SK-N-SH (cell line): ENCODE measurements around the gene TUBGCP3. TPM values are rescaled to one million over a fixed set of nuclear protein-coding genes. Genes with fewer than 3 reads are reported as not detected.

Experiments used
- CTCF ChIA-PET: fragments of 300-600, 350-600 bp; formaldehyde crosslinking; extraction: SDS; loops from one replicate; lab custom pipeline; 2021; lab: Yijun Ruan, JAX
- POLR2A ChIA-PET: fragments of 350-600 bp; sonication (Branson Sonifier 250); formaldehyde crosslinking; extraction: SDS; loops from one replicate; lab custom pipeline; 2020; ENCODE audit warnings: antibody characterized with exemption, inconsistent platforms; lab: Yijun Ruan, JAX
- DNase-seq: peaks from one replicate; pipeline ENCODE4 v3.0.0; 2012
- H2AFZ ChIP-seq: fragments of 200-600 bp; sonication (generic); 2 replicates; pipeline ENCODE4 v1.8.1; 2016; ENCODE audit warnings: antibody characterized with exemption, mild to moderate bottlenecking, low read depth
- H3F3A ChIP-seq: fragments of 200-600 bp; sonication (generic); replicated peaks from 2 replicates; pipeline ENCODE3; 2016; ENCODE audit warnings: antibody characterized with exemption, mild to moderate bottlenecking; ENCODE audit not compliant: insufficient read depth
- H3K27ac ChIP-seq, 2 experiments: fragments of 200-500 bp in 1 of 2; fragments of 200-600 bp in 1 of 2; sonication (Bioruptor generic) in 1 of 2; sonication (generic), shearing (Covaris generic) in 1 of 2; 2 replicates each; pipeline versions ENCODE4 v1.5.1 to v1.6.1; 2014 to 2016; ENCODE audit warnings: low read depth in 2 of 2, inconsistent platforms in 1 of 2, low read length in 1 of 2, mild to moderate bottlenecking in 1 of 2, mixed read lengths in 1 of 2
- H3K27me3 ChIP-seq: fragments of 200-600 bp; sonication (generic), shearing (Covaris generic); 2 replicates; pipeline ENCODE4 v1.6.1; 2016; ENCODE audit warnings: mixed run types; ENCODE audit not compliant: insufficient read depth
- H3K36me3 ChIP-seq, 2 experiments: fragments of 200-500 bp in 1 of 2; fragments of 200-600 bp in 1 of 2; sonication (Bioruptor generic) in 1 of 2; sonication (generic) in 1 of 2; replicated peaks in 1 of 2; 2 replicates each; pipeline versions ENCODE3 to v1.5.1; 2014 to 2016; ENCODE audit warnings: low read length in 1 of 2, mild to moderate bottlenecking in 1 of 2; ENCODE audit not compliant: insufficient read depth in 2 of 2, control insufficient read depth in 1 of 2
- H3K4me1 ChIP-seq, 2 experiments: fragments of 200-500 bp in 1 of 2; fragments of 200-600 bp in 1 of 2; sonication (Bioruptor generic) in 1 of 2; sonication (generic), shearing (Covaris generic) in 1 of 2; 2 replicates each; pipeline versions ENCODE4 v1.5.1 to v1.6.1; 2014 to 2016; ENCODE audit warnings: low read depth in 1 of 2, low read length in 1 of 2, mixed run types in 1 of 2; ENCODE audit not compliant: insufficient read depth in 2 of 2, control insufficient read depth in 1 of 2
- H3K4me2 ChIP-seq: fragments of 200-600 bp; sonication (generic), shearing (Covaris generic); 2 replicates; pipeline ENCODE4 v1.6.1; 2017; ENCODE audit warnings: mixed run types
- H3K4me3 ChIP-seq, 2 experiments: fragments of 200-500 bp in 1 of 2; fragments of 200-600 bp in 1 of 2; sonication (Bioruptor generic) in 1 of 2; sonication (generic), shearing (Covaris generic) in 1 of 2; 2 replicates each; pipeline versions ENCODE4 v1.5.1 to v1.8.1; 2014 to 2016; ENCODE audit warnings: low read depth in 2 of 2, inconsistent platforms in 1 of 2, low read length in 1 of 2, mild to moderate bottlenecking in 1 of 2, mixed read lengths in 1 of 2, moderate library complexity in 1 of 2
- H3K79me2 ChIP-seq: fragments of 200-600 bp; sonication (generic); 2 replicates; pipeline ENCODE4 v1.8.1; 2017; ENCODE audit warnings: mild to moderate bottlenecking; ENCODE audit not compliant: insufficient read depth
- H3K9ac ChIP-seq: fragments of 200-600 bp; sonication (generic); 2 replicates; pipeline ENCODE4 v1.6.1; 2017; ENCODE audit warnings: mixed run types
- H3K9me2 ChIP-seq: fragments of 200-600 bp; sonication (generic); 2 replicates; pipeline ENCODE4 v1.6.1; 2017; ENCODE audit warnings: mixed run types
- H3K9me3 ChIP-seq: fragments of 200-600 bp; sonication (generic); 2 replicates; pipeline ENCODE4 v1.6.1; 2017; ENCODE audit warnings: mixed run types, mild to moderate bottlenecking, moderate library complexity
- H4K20me1 ChIP-seq: fragments of 200-600 bp; sonication (generic); 2 replicates; pipeline ENCODE4 v1.6.1; 2017; ENCODE audit warnings: mild to moderate bottlenecking, mixed run types; ENCODE audit not compliant: insufficient read depth
- ELF1 ChIP-seq: IDR thresholded peaks from 2 replicates; pipeline ENCODE4 v1.4.0; 2012
- FOXJ3 ChIP-seq: sonication (generic); formaldehyde crosslinking; IDR thresholded peaks from 2 replicates; pipeline ENCODE4 v1.5.1; 2020; ENCODE audit warnings: mild to moderate bottlenecking, missing genetic modification reagents
- FOXM1 ChIP-seq: IDR thresholded peaks from 2 replicates; pipeline ENCODE4 v1.4.0; 2012; ENCODE audit warnings: low read depth, mild to moderate bottlenecking
- PBX3 ChIP-seq: IDR thresholded peaks from 2 replicates; pipeline ENCODE4; 2012
- POLR2AphosphoS5 ChIP-seq: IDR thresholded peaks from 2 replicates; pipeline ENCODE4 v1.6.1; 2012; ENCODE audit warnings: low read depth, low read length
- SIN3A ChIP-seq: IDR thresholded peaks from 2 replicates; pipeline ENCODE4 v1.6.1; 2012; ENCODE audit warnings: low read depth, mild to moderate bottlenecking, low read length, moderate library complexity, borderline replicate concordance
- TAF1 ChIP-seq: IDR thresholded peaks from 2 replicates; pipeline ENCODE4 v1.6.1; 2012; ENCODE audit warnings: low read depth, mild to moderate bottlenecking, low read length, moderate library complexity, borderline replicate concordance
- USF2 ChIP-seq: fragments of 150-350 bp; IDR thresholded peaks from 2 replicates; pipeline ENCODE4 v1.6.1; 2017; ENCODE audit warnings: antibody characterized with exemption, low read length, low read depth, borderline replicate concordance
- YY1 ChIP-seq: IDR thresholded peaks from 2 replicates; pipeline ENCODE4 v1.4.0; 2012; ENCODE audit warnings: low read depth, mild to moderate bottlenecking
- WGBS: methylation state at CpG from one replicate; pipeline ENCODE4 v1.1.6; 2017; ENCODE audit warnings: low lambda C conversion rate; 5-methylcytosine and 5-hydroxymethylcytosine counted together
- polyA plus RNA-seq, 3 experiments: library from polyadenylated mRNA; depleted of rRNA; stranded (reverse); fragments of >200 nt; gene quantifications; 2 replicates each; pipeline ENCODE4 v1.2.3, GENCODE V29; 2012

Gene TUBGCP3
- polyA plus RNA-seq, 1 of the 3 experiments (the other 2 are of a cell fraction), result 16.8 TPM

- Histone ChIP-seq H3K9ac (no peak overlapping the region), H3K4me2 (no peak overlapping the region), H3K4me3 (no peak overlapping the region), H3K9me3 (no peaks in the 10 kb centered on the region), H3K36me3 (no peaks in the 10 kb centered on the region), H2AFZ (no peak overlapping the region), H3F3A (no peaks in the 10 kb centered on the region), H3K9me2 (no peaks in the 10 kb centered on the region), H4K20me1 (no peaks in the 10 kb centered on the region), H3K4me1 (no peaks in the 10 kb centered on the region), H3K79me2 (no peaks in the 10 kb centered on the region), H3K27me3 (no peaks in the 10 kb centered on the region), H3K27ac (no peak overlapping the region)
- ChIA-PET POLR2A (no interaction called here), CTCF (interaction anchor here (1.4 to 3.0 kb wide), 3 partner anchors 11 to 981 kb away, joined by 3 to 25 read pairs (median 5); no protein-coding TSS in a partner anchor)
- TF ChIP-seq ELF1, result no peak
- no peak for TF ChIP-seq PBX3
- no peak for TF ChIP-seq TAF1
- TF ChIP-seq SIN3A, result no peak
- no peak for DNase-seq
- WGBS, result 58% methylated on average over 16 of the region's 16 CpGs
These were observed 133.2 kb downstream of the TUBGCP3 start for GRCh38 chr13:112454648-112455334.

GRCh38 chr13:112453874-112454647 is 133.9 kb downstream of the TUBGCP3 start:
- H3K79me2 ChIP-seq, result no peaks in the 10 kb centered on the region
- no peak for TF ChIP-seq USF2
- no peak for TF ChIP-seq FOXM1
- no peak for TF ChIP-seq POLR2AphosphoS5
- no peak for TF ChIP-seq FOXJ3 (CRISPR knock-in tag)
- no peak for TF ChIP-seq YY1

More at GRCh38 chr13:112453874-112454647, 133.9 kb downstream of the TUBGCP3 start:
- WGBS, result 63% methylated on average over 21 of the region's 30 CpGs
- Histone ChIP-seq H3K27ac (no peak overlapping the region), H4K20me1 (no peaks in the 10 kb centered on the region), H3K9me2 (no peaks in the 10 kb centered on the region), H3K27me3 (no peaks in the 10 kb centered on the region), H3K9me3 (no peaks in the 10 kb centered on the region), H3K9ac (no peak overlapping the region), H3K4me2 (no peak overlapping the region), H3K36me3 (no peaks in the 10 kb centered on the region), H3F3A (no peaks in the 10 kb centered on the region), H3K4me1 (no peaks in the 10 kb centered on the region), H2AFZ (no peak overlapping the region), H3K4me3 (no peak overlapping the region)
- no peak for DNase-seq
- POLR2A ChIA-PET, result no interaction called here
- CTCF ChIA-PET, result interaction anchor here (0.7 to 3.0 kb wide), 3 partner anchors 11 to 397 kb away, joined by 3 to 25 read pairs (median 5); no protein-coding TSS in a partner anchor
